ENCODE measurements around the gene PKD2. TPM values are rescaled to one million over a fixed set of nuclear protein-coding genes. Genes with fewer than 3 reads are reported as not detected.

The PKD2 gene
- total RNA-seq, 1 experiment from 2014 or later, result 38.4 TPM

DNA sequence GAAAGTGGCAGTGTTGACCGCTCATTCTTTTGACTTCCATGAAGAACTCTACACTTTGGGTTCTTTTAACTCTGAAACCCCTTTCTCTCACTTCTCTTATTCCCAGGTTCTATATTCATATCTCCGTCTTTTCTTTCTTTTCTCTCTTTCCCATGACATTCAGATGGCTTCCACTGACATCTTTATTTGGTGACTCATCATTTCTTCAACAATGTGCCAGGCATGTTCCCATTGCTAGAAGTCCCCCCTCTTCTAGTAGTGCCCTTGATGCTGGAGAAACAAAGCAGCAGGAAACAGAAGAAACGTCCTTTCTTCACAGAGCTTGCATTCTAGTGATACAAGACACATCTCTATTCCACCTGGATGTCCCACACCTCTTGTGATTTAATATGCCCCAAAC, 33.3 kb downstream of the PKD2 start:
- no peak overlapping the region for H3K9ac ChIP-seq (ENCODE audit: extremely low read depth, insufficient read length, low read length)
- H4K5ac ChIP-seq (ENCODE audit: insufficient read length, low read depth, low read length), result no peak overlapping the region
- H3K27me3 ChIP-seq (ENCODE audit: insufficient read depth, low read length), result no peaks in the 10 kb centered on the region
- H3T11ph ChIP-seq (ENCODE audit: low read length), result no peak overlapping the region
- H2AK5ac ChIP-seq (ENCODE audit: insufficient read length, low read length), result no peak overlapping the region
- no peak overlapping the region for H4K91ac ChIP-seq (ENCODE audit: insufficient read length, low read depth, low read length)
- H2BK20ac ChIP-seq (ENCODE audit: low read depth, low read length, poor library complexity, severe bottlenecking), result no peak overlapping the region
- H3K4ac ChIP-seq (ENCODE audit: low read depth, low read length), result no peak overlapping the region
- H2BK15ac ChIP-seq (ENCODE audit: low read depth, low read length), result no peak overlapping the region
- no peak overlapping the region for H2BK120ac ChIP-seq (ENCODE audit: low read depth, low read length, poor library complexity, severe bottlenecking)
- no peaks in the 10 kb centered on the region for H3K27me3 Mint-ChIP-seq (ENCODE audit: low read depth)
- H3K56ac ChIP-seq (ENCODE audit: insufficient read length, low read depth, low read length), result no peak overlapping the region
- H2BK5ac ChIP-seq (ENCODE audit: insufficient read length, low read length), result no peak overlapping the region
- no peak for DNase-seq
- H3K4me2 ChIP-seq (ENCODE audit: insufficient read depth, insufficient read length, low read length), result no peak overlapping the region
- no peaks in the 10 kb centered on the region for H3K9me3 ChIP-seq (ENCODE audit: control insufficient read depth, low read depth, low read length)
- no peak for TF ChIP-seq CTCF (conservative IDR thresholded peaks at IDR 0.05)
- no peaks in the 10 kb centered on the region for H3K4me1 ChIP-seq (ENCODE audit: insufficient read depth, low read length)
- no peaks in the 10 kb centered on the region for H3K79me1 ChIP-seq (ENCODE audit: insufficient read depth, low read depth, low read length, poor library complexity, severe bottlenecking)
- H3K4me1 Mint-ChIP-seq, result no peaks in the 10 kb centered on the region
- H3K36me3 Mint-ChIP-seq (ENCODE audit: insufficient read depth in 1 of 3, low read depth in 3 of 3), result peaks cover 25 to 59% (median 39%) of the 10 kb centered on the region in 3 experiments; a peak in 6 of 7 replicates
- no peak overlapping the region for H3K23ac ChIP-seq (ENCODE audit: insufficient read length, low read depth, low read length)
- no peak overlapping the region for H3K4me3 Mint-ChIP-seq
- H3K9me3 Mint-ChIP-seq, result no peaks in the 10 kb centered on the region
- no peak overlapping the region for H4K8ac ChIP-seq (replicated peaks; ENCODE audit: insufficient read length, low read depth, low read length)
- no peaks in the 10 kb centered on the region for H3K79me2 ChIP-seq (ENCODE audit: insufficient read depth, low read length)
- H2AFZ ChIP-seq (ENCODE audit: low read length), result no peak overlapping the region
- H3K18ac ChIP-seq (ENCODE audit: insufficient read length, low read depth, low read length), result no peak overlapping the region
- no peak overlapping the region for H2BK12ac ChIP-seq (ENCODE audit: insufficient read length, low read depth, low read length)
- no peak overlapping the region for H3K27ac ChIP-seq (ENCODE audit: insufficient read length, low read depth, low read length)
- 100% methylated on average over 1 of the region's 3 CpGs for WGBS (ENCODE audit: extremely low coverage, insufficient read length, low lambda C conversion rate)
- H3K14ac ChIP-seq (ENCODE audit: insufficient read depth, low read length), result no peak overlapping the region
- no peaks in the 10 kb centered on the region for H4K20me1 ChIP-seq (ENCODE audit: control insufficient read depth, insufficient read depth, insufficient read length)
- no peak overlapping the region for H3K27ac Mint-ChIP-seq
- no peaks in the 10 kb centered on the region for H3K23me2 ChIP-seq (ENCODE audit: insufficient read length, low read depth, low read length, poor library complexity, severe bottlenecking)
